BJ (cell line): ENCODE results near the gene ERCC8. TPM values are rescaled to one million over a fixed set of nuclear protein-coding genes. Genes with fewer than 3 reads are reported as not detected.

ENCODE experiments used
- CTCF ChIA-PET: fragments of 350-600 bp; formaldehyde crosslinking; extraction: SDS; loops from one replicate; lab custom pipeline; 2021; ENCODE audit warnings: antibody characterized with exemption, inconsistent platforms; lab: Yijun Ruan, JAX
- POLR2A ChIA-PET: fragments of 300-600 bp; sonication (Branson Sonifier 250); formaldehyde crosslinking; extraction: SDS; loops from one replicate; lab custom pipeline; 2021; ENCODE audit warnings: antibody characterized with exemption; lab: Charles Lee
- DNase-seq: peaks from one replicate; pipeline ENCODE4 v3.0.0-alpha.2; 2011; ENCODE audit warnings: low read depth
- H3K27me3 ChIP-seq: 2 replicates; pipeline ENCODE4 v1.6.0; 2011; ENCODE audit warnings: low read length; ENCODE audit not compliant: control insufficient read depth, insufficient read depth
- H3K36me3 ChIP-seq: 2 replicates; pipeline ENCODE4 v1.5.1; 2011; ENCODE audit warnings: low read length; ENCODE audit not compliant: control insufficient read depth, insufficient read depth
- H3K4me3 ChIP-seq: 2 replicates; pipeline ENCODE4 v1.5.1; 2011; ENCODE audit warnings: low read depth, mild to moderate bottlenecking, control low read depth, low read length
- CTCF ChIP-seq: IDR thresholded peaks from 2 replicates; pipeline ENCODE4 v1.5.1; 2011; ENCODE audit warnings: low read depth, mild to moderate bottlenecking, control low read depth, inconsistent platforms, low read length, moderate library complexity; ENCODE audit not compliant: insufficient read depth
- polyA plus RNA-seq: library from polyadenylated mRNA; depleted of rRNA; stranded (reverse); fragments of >200 nt; gene quantifications from 2 replicates; pipeline ENCODE4 v1.2.3, GENCODE V29; 2011

Gene ERCC8
- polyA plus RNA-seq, 1 experiment, result 10.1 TPM

DNA sequence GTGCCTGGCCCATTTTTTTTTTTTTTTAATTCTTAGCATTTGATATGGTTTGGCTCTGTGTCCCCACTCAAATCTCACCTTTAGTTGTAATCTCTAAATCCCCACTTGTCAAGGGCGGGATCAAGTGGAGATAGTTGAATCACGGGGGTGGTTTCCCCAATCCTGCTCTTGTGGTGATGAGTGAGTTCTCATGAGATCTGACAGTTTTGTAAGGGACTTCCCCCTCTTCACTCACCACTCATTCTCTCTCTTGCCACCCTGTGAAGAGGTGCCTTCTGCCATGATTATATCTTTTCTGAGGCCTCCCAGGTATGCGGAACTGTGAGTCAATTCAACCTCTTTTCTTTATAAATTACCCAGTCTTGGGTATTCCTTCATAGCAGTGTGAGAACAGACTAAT, 27.4 kb upstream of the ERCC8 start:
- POLR2A ChIA-PET, result no interaction called here
- H3K4me3 ChIP-seq, result no peak overlapping the region
- no peak for DNase-seq
- no peaks in the 10 kb centered on the region for H3K27me3 ChIP-seq
- no peak for TF ChIP-seq CTCF
- H3K36me3 ChIP-seq, result no peaks in the 10 kb centered on the region
- CTCF ChIA-PET, result no interaction called here

GRCh38 chr5:60961685-60962084, 16.8 kb upstream of the ERCC8 start:
- ChIA-PET POLR2A (no interaction called here), CTCF (interaction anchor here (0.6 to 1.2 kb wide), 5 partner anchors 11 to 937 kb away, joined by 3 to 5 read pairs (median 3); no protein-coding TSS in a partner anchor)
- no peak for TF ChIP-seq CTCF
- Histone ChIP-seq H3K27me3 (no peaks in the 10 kb centered on the region), H3K4me3 (no peak overlapping the region), H3K36me3 (no peaks in the 10 kb centered on the region)
- peak; percentile 18 for DNase-seq

DNA sequence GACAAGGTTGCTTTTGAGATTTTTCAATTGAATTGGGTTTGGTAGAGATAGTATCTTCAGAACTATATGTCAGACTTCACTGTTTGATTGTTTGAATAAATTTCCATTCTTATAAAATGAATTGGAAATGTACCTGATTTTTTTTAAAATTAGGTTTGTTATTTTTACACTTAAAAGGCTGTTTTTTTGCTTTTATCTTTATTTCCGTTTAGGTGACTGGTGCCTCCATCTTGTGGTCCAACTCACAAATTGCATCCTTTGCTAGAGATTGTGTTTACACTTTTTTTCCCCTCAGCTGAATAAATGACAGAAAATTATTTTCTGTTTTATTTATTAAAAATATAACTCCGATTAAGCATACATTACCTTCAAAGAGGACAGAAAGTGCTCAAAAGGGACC, 15.7 kb upstream of the ERCC8 start:
- no peak for DNase-seq
- TF ChIP-seq CTCF, result peak; percentile 63
- ChIA-PET POLR2A (interaction anchor here (0.6 kb wide), 1 partner anchor 9 kb away, joined by 4 read pairs; no protein-coding TSS in a partner anchor), CTCF (interaction anchor here (0.6 to 2.6 kb wide), 7 partner anchors 10 to 697 kb away, joined by 3 to 9 read pairs (median 3); no protein-coding TSS in a partner anchor)
- no peaks in the 10 kb centered on the region for H3K27me3 ChIP-seq
- H3K36me3 ChIP-seq, result no peaks in the 10 kb centered on the region
- no peak overlapping the region for H3K4me3 ChIP-seq

DNA sequence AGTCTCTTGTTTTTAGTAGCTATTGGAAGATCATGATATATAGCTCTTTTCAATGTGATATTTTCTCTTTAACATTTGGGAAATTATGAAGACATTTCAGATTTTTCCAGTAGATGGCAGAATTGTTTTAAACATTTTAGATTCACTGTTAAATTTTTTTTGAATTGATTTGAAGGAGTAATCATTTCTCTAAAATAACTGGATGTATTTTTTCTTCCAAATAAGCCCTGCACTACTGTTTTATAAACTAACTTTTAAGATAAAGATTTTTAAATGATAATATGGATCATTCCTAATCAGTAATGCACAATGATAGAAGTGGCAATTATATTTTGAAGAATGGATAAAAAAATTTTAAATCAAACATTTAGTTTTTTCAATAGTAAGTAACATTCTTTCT, 14.3 kb upstream of the ERCC8 start:
- no peak overlapping the region for H3K4me3 ChIP-seq
- POLR2A ChIA-PET, result no interaction called here
- TF ChIP-seq CTCF, result no peak
- CTCF ChIA-PET, result interaction anchor here (0.7 to 2.6 kb wide), 6 partner anchors 15 to 1063 kb away, joined by 3 to 9 read pairs (median 4); no protein-coding TSS in a partner anchor
- DNase-seq, result no peak
- H3K27me3 ChIP-seq, result no peaks in the 10 kb centered on the region
- no peaks in the 10 kb centered on the region for H3K36me3 ChIP-seq

- no peaks in the 10 kb centered on the region for H3K27me3 ChIP-seq
- H3K4me3 ChIP-seq, result no peak overlapping the region
- CTCF ChIA-PET, result interaction anchor here (1.0 to 2.6 kb wide), 5 partner anchors 16 to 975 kb away, joined by 4 to 9 read pairs (median 5); no protein-coding TSS in a partner anchor
- POLR2A ChIA-PET, result no interaction called here
- H3K36me3 ChIP-seq, result no peaks in the 10 kb centered on the region
- TF ChIP-seq CTCF, result no peak
- DNase-seq, result no peak
Observed at GRCh38 chr5:60958712-60959111, 13.8 kb upstream of the ERCC8 start.
